GM11168 (cell line): ENCODE data around the gene RPS27.

ENCODE experiments used
- in situ Hi-C: fragments of 300-500 bp; cut with MboI; formaldehyde crosslinking; loops from one replicate; pipeline ENCODE4 v1.12.0; 2022; ENCODE audit warnings: low sequenced_read_pairs; ENCODE audit not compliant: unreplicated experiment

Gene RPS27

DNA sequence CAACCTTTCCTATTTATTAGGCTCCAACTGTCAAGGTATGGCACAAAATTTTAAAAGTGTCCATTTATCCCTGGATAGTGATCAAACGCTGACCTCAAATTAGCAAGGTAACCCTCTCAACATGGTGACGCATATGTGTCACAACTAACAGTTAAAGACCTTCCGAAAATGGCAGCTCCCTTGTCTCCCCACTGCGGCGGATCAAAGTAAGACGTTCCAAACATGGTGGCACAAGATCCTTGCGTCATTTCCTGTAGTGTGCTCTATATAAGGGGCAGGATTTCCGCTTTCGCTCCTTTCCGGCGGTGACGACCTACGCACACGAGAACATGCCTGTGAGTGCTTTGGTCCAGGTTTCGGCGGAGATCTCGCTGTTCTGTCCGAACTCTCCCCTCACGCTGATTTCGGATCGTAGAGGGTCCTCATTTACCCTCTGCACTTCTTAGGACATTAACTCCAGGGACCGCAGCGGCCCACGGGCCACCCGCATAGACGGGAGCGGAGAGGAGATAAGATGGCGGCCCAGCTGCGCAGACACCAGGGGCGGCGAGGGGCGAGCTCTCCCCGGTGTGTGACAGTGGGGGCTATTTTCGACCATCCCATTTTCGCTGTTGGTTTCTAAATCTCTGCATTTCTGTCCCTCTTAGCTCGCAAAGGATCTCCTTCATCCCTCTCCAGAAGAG is at the start of gene RPS27:
TSS of gene RPS27 (plus strand) at position 295 of the 683 bp plus-strand sequence. CDS start at position 330, 35 bp downstream.
- in situ Hi-C loops = loop anchor here (25.0 kb wide), 1 partner anchor 478 kb away; no protein-coding TSS in a partner anchor

DNA sequence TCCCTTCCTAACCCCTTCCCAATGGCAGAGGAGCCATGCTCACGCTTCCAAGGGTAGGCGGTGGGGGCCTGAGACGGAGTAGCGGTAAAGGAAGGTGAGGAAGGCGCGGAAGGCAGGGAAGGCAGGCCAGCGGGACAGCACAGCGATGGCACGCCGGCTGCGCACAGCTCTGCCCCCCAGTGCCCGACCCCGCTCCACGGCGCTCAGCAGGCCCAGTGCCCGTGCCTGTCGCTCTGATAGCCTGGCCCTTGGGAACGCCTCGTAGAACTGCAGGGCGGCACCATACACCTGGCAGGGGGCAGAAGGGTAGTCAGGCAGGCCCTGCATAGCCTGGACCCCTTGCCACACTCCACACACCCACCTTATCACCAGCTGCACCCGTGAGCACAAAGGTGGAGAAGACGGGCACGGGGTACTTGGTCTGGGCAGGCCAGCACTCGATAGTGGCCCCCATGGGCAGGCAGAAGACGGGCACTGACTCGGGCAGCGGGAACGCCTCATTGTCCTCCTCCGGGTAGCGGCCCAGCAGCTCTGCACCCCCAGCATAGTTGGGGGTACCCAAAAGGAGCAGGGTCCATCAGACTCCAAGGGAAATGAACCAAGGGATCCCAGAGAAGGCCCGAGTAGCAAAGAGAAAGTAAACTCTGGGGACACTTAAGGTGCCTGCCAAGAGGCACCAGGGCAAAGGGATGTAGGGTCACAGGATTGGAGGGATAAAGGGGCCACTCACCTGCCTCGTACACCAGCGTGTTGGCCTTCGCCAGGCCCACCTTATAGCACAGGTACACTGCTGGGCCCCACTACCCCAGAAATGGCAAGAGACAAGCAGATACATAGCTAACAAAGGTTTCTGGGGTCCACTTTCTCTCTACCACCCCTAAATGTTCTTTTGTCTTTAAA is 48.5 kb upstream of the RPS27 start:
- in situ Hi-C loops = no loop called here

DNA sequence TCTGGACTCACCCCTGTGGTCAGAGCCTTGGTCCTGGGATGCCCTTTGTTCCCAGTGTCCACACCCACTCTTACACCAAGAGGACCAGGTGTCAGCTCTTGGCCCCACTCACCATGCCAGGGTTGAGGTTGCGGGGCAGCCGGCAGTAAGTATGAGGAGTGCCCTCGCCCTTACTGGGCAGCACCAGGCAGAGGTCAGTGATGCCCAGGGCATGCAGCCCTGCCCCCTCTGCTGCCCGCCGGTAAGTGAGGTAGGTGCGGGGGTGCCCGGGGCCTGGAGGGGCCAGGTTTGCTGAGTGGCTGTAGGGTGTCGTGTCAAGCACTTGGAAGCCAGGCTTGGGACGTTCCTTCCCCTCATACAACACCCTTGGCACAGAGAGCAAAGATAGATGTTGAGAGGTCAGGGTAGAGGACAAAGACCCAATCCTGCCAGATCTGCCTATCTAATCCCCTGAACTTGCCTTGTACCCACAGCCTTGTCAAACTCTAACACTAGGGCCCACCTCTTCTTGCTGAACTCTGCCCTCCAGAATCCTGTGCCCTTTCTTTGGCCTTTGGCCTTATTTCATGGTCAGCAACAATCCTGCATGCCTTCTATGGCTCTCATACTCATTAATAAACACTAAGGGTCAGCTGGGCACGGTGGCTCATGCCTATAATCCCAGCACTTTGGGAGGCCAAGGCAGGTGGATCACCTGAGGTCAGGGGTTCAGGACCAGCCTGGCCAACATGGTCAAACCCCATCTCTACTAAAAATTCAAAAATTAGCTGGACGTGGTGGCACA is 47.6 kb upstream of the RPS27 start:
- in situ Hi-C loops = no loop called here

DNA sequence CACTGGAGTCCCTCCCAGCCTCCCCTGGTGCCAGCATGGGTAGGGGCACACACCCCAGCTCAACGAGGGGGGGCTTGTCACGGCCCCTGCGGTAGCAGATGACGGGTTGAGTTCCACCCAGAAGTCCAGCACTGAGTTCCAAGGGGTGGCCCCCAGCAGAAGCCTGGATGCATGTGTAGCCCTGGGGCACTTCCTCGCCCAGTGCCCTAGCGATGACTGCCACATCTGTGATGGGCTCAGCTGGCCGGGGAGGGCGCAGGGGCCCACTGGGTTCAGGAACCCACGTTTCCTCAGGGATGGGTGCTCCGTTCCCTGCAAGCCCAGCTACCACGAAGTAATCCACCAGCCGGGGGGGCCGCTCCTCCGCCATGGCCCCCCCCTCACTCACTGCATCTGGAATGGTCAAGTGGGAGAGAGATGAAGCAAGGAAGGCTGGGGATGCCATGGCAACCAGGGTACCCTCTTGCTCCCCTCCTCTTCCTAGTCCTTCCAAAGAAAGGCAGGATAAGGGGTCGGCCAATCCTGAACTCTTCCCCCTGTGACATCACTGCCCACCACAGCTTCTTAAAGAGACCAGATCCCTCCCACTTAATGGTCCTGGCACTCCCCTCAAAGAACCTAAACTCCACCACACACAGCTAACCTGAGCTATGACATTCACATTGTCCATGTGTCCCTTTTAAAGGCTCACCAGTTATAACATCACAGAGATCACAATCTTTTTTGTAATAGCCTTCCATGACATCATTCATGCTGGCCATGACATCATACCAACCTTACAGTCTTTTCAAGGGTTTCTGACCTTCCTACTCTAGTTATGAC is 46.3 kb upstream of the RPS27 start:
- in situ Hi-C loops = no loop called here

DNA sequence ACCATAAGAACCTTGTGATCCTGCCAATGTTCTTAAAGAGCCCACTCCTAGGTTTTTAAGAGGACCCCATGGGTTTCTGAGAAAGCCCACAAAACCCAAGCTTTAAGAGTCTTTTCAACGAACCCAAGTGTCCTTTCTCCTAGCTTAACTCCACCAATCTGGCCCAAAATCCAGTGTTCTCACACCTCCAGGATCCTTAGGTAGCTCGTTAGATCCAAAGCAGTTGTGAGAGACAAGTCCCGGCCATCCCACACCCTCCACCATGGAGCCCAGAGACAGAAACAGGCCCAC is 45.8 kb upstream of the RPS27 start:
- in situ Hi-C loops = no loop called here

DNA sequence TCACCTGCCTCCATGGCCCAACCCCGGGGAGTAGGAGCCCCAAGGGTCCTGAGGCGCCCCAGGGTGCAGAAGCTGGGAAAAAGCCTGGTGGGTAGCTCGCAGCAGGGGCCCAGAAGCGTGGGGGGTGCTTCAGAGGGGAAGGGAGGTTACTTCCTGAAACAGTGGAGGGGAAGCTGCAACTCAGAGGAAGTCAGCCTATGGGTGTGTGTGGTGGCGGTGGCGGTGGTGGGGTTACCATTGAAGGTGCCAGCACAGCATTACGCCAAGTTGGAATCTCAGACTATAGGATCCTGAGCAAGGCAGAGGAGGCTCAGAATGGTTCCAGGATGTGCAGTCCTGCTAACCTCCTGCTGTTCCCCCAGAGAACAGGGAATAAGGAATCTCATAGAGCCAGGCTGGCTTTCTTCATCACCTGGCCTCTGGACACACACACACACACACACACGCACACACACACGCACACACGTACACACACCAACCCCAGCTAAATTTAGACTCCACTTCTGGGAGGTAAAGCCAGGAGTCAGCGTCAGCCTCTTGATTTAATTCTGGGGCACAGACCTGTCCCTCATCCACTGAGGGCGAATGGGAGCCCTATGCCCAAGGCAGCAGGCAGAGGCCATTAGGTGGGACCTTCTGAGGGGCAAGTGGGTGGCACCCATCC is 45.3 kb upstream of the RPS27 start:
- in situ Hi-C loops = no loop called here

DNA sequence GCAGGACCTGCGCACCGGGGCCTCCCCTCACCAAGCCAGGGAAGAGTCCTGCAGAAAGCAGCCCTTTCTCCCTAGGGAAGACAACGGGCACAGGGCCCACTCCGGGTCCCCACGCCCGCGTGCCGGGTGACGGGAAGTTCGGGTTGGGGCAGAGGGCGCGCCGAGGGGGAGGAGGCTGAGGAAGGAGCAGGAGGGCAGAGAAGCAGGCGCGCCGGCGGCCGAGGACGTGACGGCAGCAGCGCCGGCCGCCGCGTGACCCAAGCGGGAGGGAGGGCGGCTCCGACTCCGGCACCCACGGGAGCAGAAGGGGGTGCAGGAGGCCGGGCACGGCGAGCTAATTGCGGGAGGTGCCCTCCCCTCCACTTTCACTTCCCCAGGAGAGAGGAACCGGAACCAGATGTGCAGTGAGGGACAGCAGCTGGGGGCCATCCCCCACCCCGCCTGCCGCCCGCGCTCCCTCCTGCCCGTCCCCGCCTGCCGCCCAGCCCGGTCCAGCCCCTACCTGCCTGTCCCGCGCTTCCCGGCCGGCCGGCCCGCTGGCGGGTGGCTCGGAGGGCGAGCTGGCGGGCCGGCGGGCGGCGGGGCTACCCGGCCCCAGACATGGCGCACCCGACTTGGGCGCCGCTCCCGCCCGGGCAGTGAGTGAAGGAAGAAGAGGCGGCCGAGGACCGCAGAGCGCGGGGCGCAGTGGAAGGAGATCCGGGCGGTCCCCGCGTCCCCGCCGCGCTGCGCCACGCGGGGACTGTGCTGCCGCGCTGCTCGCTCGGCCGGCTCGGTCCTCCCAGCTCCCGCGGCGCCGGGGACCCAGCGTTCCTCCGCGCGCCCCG is 44.6 kb upstream of the RPS27 start:
- in situ Hi-C loops = no loop called here

DNA sequence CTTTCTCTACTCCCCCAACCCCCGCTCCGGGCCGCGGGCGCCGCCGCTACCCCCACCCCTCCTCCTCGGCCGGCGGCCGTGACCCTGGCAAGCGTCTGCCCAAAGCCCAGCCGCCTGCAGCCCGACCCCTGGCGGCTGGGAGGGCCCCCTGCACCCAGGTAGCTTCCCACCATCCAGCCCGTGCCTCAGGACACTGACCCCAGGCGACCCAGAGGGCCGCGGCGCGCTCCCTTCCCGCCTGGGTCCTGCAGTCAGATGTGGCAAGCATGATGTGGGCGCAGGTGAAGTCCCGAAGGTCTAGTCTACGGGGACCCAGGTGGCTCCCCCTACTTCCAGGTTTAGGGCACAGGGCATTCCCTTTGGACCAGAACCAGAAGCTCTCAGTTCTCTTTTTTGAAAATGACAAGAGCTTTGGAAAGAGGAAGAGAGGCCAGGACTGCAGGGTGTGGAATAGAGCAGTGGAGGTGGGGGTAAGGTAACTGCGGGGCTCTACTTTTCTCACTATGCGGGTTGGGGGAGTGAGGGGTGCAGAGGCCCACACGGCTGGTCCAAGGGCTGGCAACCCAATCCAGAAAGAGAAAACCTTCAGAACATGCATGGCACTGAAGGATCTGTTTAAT is 43.8 kb upstream of the RPS27 start, which contains the start of gene DENND4B:
TSS of gene DENND4B (minus strand) at position 97 of the 620 bp plus-strand sequence. CDS start 2,344 bp downstream, outside the sequence.
- in situ Hi-C loops = no loop called here

DNA sequence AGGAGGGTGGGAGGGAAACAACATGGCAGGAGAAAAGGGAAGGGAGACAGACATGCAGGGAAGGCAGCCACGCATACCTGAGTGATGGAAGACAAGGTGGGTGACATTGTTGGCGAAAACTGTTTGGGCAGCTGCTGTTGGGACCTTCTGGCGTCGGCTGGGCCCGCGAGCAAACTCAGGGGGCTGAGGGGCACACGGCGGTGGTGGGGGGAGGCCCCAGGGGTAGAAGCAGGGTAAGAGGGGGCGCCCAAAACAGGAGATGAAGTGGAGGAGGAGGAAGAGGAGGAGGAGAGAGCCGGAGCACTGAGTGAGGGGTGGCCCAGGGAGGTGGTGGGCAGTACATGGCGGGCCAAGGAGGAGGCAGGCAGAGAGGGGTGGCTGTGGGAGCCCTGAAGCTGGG is 39.4 kb upstream of the RPS27 start:
- in situ Hi-C loops = no loop called here

DNA sequence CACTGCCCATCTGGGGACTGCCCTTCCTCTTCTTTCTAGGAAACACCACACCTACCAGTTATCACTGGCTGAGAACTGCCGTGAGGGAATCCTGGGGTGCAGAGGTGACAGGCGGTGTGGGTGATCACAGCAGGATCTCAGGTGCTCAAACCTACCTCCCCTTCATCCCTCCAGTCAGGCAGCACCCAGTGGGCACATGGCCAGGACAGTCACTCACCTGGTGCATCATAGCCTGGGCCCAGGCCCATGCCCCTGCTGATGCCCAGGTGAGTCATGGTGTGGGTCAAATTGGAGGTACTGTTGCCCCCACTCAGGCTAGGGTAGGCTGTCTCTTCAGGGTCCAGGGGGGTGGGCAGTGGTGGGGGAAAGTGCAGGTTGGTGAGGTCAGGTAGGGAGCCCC is 38.8 kb upstream of the RPS27 start:
- in situ Hi-C loops = no loop called here

DNA sequence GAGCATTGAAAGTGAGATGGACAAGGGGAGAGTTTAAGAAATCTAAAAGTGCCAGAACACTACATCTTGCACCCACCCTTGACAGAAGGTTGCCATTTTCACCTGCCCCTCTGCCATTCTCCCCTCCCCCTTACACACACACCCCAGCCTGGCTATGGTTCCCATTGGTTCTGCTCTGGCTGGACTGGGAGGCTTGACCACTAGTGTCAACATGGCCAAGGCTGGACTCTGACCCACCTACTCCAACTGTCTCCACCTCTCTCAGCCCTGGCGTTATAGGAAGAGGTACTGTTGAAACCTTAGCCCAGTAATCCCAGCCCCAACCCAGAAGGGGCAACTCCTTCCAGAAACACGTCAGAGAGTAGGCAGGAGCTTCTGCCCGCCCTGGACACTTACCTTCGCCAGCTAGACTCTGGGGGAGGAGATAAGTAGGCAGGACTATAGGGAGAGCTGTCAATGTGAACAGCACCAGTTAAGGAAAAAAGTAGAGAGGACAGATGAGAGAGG is 36.6 kb upstream of the RPS27 start:
- in situ Hi-C loops = no loop called here

DNA sequence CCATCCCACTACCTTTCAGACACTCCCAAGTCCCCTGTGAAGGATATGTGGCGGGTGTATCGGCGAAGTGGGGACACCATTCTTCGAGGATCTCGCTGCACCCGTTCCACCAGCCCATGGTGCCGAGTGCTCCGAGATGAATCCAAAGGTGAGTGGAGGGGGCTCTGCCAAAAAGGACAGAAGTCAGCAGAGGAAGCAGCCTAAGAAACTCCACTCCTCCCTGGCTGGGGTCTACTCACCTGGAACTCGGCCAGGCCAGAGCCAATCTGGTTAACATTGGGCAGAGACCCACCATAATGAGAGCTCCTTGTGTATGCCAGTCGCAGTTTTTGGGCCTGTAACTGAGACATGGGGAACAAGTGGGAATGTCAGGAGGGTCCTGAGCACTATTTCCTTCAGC is 35.7 kb upstream of the RPS27 start:
- in situ Hi-C loops = no loop called here

DNA sequence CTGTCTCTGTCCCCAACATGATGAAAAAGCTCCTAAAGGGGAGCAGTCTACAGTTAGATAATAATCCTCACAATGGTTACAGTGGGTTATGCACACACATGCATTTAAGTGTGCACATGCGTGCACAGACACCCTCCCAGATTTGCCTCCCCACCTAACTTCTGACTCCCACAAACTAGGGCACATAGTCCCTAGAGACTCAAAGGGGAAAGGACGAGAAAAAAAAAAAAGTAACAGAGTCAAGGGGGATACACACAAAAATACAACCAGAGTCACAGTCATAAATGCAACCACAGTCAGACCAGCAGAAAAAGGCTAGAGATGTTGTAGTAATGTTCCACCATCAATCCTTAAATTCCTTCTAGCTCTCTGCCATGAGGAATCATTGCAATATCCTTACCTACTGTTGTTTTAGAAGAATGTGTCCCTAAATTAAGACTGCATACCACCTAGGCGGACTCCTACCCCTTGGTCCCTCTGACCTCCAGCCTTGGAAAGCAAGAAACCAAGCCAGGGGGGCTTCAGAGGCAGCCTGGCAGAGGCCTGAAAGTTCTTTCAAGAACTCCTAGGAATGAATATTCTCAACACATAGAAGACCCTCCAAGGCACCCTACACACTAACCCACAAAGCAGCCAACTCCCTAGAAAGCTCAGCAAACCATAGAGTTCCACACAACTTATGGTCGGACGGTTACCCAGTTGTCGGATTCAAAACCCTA is 33.4 kb upstream of the RPS27 start:
- in situ Hi-C loops = no loop called here

DNA sequence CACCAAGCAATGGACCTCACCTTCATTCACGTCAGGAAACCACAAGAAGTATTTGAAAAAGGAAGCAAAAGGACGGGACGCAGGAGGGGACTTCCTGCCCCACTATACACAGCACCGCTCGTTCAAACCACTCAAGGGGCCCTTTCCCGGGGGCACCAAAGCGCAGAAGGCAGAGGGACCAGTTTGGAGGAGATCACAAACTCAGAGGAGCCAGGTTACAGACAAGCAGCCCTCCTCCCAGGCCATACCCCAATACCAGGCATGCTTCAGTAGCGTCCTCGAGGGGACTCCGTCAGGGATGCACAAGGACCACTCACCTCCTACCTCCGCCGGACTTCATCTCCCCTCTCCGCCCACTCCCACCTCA is 32.8 kb upstream of the RPS27 start:
- in situ Hi-C loops = no loop called here

DNA sequence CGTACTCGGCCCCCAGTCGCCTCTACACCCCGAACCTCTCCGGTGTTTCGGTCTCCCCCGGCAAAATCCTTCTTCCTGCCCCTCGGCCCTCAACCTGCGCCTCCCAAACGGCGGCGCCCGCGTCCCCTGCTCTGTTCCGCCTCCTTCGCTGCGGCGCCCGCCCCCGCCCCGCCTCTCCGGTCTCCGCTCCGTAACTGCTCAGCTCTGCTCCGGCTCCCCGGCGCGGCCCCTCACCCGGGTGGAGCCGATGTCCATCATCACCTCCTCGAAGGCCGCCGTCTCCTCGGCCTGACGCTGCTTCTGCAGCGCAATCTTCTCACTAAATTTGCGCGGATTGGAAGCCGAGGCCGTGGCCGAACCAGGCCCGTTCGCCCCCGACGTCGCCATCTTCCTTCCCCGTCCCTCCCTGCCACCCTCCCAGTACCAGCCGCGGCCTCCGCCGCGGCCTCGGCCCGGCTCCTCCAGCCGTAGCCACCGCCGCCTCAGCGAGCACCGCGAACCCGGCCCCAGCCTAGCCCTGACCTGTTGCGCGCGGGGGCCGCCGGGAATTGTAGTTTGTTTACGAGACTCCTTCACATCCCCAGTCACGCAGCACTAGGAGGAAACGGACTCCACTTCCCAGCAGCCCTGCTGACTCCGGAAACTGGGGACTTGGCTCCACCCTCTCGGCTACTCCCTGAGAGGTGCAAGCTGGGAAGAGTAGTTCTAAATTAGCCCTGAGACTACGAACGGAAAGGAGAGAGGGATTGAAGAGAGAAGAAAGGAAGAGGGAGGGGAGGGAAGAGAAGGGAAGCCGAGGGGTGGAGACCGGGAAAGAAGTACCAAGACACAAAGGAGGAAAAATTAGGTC is 32.2 kb upstream of the RPS27 start, which contains the start of gene CRTC2:
TSS of gene CRTC2 (minus strand) at position 502 of the 850 bp plus-strand sequence. CDS start at position 387, 115 bp downstream.
- in situ Hi-C loops = no loop called here

DNA sequence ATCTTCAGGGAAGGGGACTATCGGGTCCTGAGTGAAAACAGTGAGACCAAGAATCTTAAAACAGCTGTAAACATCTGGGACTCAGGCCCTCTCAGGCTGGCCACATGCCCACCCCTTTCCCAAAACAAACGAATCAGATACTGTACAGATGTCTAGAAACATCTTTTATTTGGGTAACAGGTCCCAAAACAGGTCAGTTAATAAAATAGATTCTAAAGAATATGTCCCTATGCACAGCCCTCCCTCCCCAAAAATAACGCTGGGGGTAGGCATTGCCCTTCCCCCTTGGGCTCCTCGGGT is 31.7 kb upstream of the RPS27 start:
- in situ Hi-C loops = no loop called here

DNA sequence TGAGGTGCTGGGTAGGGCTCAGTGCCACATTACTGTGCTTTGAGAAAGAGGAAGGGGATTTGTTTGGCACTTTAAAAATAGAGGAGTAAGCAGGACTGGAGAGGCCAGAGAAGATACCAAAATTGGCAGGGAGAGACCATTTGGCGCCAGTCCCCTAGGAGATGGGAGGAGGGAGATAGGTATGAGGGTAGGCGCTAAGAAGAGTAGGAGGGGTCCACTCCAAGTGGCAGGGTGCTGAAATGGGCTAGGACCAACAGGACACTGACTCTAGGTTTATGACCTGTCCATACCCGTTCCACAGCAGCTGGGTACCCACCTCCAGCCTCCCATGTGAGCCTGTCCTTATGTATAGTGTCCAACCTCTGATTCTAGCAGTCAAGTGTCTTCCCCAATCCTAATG is 31.1 kb upstream of the RPS27 start:
- in situ Hi-C loops = no loop called here
